Mesangial cell (primary cell): ENCODE measurements around the gene COA8. TPM values are rescaled to one million over a fixed set of nuclear protein-coding genes. Genes with fewer than 3 reads are reported as not detected.

ENCODE experiments used
- total RNA-seq: library from RNA; depleted of rRNA; stranded (reverse); fragments of >200 nt; gene quantifications from 2 replicates; pipeline ENCODE4 v1.2.3, GENCODE V29; 2015

Gene COA8, protein sequence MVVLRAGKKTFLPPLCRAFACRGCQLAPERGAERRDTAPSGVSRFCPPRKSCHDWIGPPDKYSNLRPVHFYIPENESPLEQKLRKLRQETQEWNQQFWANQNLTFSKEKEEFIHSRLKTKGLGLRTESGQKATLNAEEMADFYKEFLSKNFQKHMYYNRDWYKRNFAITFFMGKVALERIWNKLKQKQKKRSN
- 20.2 and 46.9 TPM in 2 replicates for total RNA-seq

DNA sequence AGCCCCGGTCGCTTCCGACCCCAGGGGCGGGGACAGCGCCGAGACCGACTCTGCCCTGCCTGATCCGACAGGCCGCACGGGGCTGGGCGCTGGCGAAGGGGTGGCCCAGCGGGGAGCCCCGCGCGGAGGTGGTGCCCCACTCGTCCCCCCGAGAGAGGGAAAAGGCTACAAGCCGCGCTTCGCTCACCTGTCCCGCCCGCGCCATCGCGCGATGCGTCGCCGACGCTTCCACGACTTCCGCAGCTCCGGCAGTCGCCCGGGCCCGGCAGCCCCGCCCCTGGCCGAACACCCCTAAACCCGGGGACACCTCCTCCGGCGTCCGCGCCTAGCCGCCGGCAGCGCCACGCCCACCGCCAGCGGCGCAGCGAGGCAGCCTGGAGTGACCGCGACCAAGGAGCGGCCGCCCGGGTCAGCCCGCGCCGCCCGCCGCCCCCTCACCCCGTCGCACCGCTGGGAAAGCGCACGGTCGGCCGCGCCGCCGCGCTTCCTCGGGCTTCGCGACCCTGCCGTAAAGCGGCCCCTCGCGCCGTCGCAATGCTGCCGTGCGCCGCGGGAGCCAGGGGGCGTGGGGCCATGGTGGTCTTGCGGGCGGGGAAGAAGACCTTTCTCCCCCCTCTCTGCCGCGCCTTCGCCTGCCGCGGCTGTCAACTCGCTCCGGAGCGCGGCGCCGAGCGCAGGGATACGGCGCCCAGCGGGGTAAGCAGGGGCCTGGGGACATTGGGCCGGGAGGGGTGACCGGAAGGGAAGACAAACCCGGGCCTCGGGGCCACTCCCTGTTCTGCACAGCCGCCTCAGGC lies at the start of gene COA8, which contains the start of gene BAG5:
Gene COA8, plus strand, starts transcription at position 532 of the 797 bp plus-strand sequence. Its CDS starts 42 bp downstream, at position 574.
Gene BAG5, minus strand, starts transcription at position 229 of the 797 bp plus-strand sequence. CDS start 1,493 bp downstream, outside the sequence.

DNA sequence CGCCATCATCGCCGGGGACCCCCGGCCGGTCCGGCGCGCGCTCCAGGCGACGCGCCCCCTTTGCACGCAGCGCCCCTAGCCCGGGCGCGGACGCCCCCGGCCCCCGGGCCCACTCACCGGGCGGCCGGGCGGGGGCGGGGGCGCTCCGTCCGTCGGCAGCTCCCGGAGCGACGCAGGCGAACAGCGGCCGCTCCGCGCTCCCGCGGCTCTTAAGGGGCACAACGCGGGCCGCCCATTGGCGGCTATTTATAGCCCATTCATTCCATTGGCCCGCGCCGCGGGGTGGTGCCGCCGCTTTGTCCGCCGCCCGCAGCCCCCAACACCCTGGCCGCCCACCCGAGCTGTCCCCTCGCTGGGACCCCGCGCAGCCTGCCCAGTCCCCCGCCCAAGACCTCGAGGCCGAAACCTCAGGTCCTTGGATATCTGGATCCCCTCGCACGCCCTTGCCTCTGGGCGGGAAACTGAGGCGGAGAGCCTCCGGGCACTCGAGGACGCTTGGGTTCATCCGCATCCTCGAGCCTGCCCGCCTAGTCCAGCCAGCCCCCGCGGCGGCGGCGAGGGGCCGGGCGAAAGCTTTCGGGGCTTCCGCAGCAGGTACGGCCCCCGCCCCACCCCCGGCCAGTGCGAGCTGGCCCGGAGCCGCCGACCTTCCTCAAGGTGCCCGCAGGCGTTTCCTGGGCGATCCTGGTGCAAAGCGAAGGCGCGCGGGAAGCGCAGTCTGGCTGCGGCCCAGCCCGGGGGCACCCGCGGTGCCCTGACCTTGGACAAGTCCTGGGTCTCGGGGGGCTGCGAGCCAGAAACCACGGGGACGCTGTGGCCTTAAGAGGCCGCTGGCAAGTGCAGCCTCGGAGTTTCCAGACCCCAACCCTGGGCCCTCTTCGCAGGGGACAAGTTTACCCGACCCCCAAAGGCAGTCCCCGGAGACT lies 39.8 kb upstream of the COA8 start, which contains the start of gene CKB:
Gene CKB, minus strand, starts transcription at position 182 of the 926 bp plus-strand sequence. CDS start 337 bp downstream, outside the sequence.

DNA sequence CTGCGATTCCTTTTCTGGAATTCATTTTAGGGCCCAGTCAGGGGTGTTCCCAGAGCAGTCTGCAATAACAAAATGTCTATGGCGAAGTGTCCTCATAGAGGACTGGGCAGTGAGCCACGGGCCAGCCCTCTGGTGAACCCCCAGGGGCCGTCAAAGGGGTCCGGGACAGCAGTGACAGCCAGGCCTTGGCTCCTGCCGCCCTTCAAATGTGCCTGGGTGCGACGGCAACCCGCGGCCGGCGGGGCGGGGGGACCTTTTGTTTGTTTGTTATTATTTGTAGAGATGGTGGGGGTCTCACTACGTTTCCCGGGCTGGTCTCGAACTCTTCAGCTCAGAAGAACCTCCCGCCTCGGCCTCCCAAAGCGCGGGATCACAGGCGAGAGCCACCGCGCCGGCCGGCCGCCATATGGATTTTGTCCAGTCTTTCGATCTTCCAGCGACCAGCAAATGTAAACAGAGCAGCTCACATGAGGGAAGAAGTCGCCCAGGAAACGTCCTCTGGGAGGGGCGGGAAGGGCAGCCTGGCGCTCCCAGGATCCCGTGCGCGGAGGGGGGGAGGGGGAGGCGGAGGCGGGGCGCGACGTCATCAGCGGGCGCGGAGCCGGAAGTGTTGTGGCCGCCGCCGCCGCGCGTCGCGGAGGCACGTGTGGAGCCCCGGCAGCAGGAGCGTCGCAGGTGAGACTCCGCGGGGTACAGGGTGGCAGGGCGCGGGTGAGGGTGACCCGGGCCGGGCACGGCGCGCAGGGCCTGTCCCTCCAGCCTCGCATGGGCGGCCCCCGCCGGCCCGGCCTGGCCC lies 34.0 kb upstream of the COA8 start, which contains the start of gene TRMT61A:
Gene TRMT61A, plus strand, starts transcription at position 610 of the 796 bp plus-strand sequence. CDS start 783 bp downstream, outside the sequence.

DNA sequence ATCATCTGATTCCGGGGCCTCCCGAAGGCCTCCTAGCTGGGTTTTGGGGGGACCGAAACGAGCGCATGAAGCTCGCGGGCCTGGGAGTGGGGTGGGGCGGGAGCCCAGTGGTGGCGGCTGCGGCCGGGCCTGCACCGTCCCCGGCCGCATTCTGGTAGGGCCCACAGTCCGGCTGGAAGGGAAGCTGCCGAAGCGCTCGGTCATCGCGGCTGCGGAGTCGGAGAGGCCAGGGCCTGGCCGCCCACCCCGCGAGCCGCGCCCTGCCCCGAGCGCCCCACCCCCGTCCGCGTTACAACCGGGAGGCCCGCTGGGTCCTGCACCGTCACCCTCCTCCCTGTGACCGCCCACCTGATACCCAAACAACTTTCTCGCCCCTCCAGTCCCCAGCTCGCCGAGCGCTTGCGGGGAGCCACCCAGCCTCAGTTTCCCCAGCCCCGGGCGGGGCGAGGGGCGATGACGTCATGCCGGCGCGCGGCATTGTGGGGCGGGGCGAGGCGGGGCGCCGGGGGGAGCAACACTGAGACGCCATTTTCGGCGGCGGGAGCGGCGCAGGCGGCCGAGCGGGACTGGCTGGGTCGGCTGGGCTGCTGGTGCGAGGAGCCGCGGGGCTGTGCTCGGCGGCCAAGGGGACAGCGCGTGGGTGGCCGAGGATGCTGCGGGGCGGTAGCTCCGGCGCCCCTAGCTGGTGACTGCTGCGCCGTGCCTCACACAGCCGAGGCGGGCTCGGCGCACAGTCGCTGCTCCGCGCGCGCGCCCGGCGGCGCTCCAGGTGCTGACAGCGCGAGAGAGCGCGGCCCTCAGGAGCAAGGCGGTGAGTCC lies 66.1 kb downstream of the COA8 start, which contains the start of gene KLC1:
Gene KLC1, plus strand, starts transcription at position 528 of the 819 bp plus-strand sequence. CDS start 25,354 bp downstream, outside the sequence.

Other genes with a start within 250 kb of the COA8 start
- gene EIF5, start 228.7 kb upstream of the COA8 start, total RNA-seq = 148 and 215 TPM in 2 replicates
- gene MARK3, start 177.5 kb upstream of the COA8 start, total RNA-seq = 34.1 and 42.4 TPM in 2 replicates
- 137 and 447 TPM in 2 replicates for gene CKB, start 40.1 kb upstream of the COA8 start, total RNA-seq
- gene TRMT61A, start 33.8 kb upstream of the COA8 start, total RNA-seq = 11.9 and 12.7 TPM in 2 replicates
- gene BAG5, start 303 bp upstream of the COA8 start, total RNA-seq = 16.0 and 26.4 TPM in 2 replicates
- 131 and 180 TPM in 2 replicates for gene KLC1, start 66.3 kb downstream of the COA8 start, total RNA-seq
- 5.1 and 43.0 TPM in 2 replicates for gene XRCC3, start 152.5 kb downstream of the COA8 start, total RNA-seq
- 61.6 and 85.4 TPM in 2 replicates for gene ZFYVE21, start 152.8 kb downstream of the COA8 start, total RNA-seq